ENCODE data around the gene C1orf159. TPM values are rescaled to one million over a fixed set of nuclear protein-coding genes. Genes with fewer than 3 reads are reported as not detected.

C1orf159 gene
- total RNA-seq, 1 donor: 14.5 TPM

DNA sequence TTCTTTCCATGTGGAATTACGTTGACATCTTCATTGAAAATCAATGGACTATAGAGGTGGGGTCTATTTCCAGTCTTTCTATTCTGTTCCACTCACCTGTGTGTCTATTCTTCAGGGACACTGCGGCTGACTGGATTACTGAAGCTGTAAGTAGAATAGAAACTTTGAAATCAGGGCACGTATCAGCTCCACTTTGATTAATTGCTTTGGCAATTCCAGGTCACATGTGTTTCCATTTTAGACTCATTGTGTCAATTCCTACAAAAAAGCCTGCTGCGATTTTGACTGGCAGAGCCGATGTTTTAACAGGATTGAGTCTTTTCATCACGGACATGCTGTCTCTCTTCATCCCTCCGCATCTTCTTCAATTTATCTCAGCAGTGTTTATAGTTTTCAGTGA, 20.9 kb downstream of the C1orf159 start:
- DNase-seq (ENCODE audit: low read depth in 2 of 3, low spot score in 2 of 3): no peak

DNA sequence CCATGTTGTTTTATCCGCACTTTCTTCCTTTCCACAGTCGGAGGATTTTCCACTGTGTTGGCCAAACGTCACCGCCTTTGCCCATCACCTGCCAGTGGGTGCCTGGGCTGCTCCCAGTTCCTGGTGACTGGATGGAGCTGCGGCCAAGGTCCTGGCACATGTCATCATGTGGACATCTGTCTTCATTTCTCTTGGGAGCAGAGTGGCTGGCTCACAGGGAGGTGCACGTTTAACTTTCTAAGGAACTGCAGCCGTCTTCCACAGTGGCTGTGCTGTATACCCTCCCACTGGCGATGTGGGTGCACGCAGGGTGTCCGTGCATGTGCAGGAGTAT, 22.3 kb downstream of the C1orf159 start:
- DNase-seq (ENCODE audit: low read depth in 2 of 3, low spot score in 2 of 3): no peak

DNA sequence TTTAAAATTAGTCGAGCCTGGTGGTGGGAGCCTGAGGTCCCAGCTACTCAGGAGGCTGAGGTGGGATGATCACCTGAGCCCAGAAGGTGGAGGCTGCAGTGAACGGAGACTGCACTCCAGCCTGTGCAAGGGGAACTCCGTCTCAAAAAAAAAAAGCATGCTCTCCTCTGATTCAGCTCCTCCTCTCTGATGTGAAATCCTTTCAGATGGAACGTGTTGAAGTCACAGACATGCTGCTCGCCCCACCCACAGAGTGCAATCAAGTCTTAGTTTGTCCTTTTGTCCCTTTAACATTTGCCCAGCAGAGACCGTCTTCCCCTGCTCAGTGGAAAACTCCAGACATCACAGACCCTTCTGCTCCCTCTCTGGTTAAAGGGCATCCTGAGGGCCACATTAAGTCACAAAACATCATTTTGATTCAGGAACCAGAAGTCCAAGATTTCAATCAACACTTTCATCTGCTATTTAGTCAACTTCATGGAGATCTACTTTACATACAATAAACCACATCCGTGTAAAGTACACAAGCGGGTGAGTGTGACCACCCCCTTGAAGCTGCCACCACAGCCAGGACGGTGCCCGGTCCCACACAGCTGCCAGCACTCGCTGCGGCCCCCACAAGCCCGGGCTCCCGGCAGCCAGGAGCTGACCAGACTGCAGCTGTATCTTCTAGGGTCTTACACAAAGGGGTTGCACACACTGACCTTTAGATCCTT, 22.8 kb downstream of the C1orf159 start:
- DNase-seq (ENCODE audit: low read depth in 2 of 3, low spot score in 2 of 3): no peak

GRCh38 chr1:1092149-1092855, 23.6 kb downstream of the C1orf159 start:
- no peak for DNase-seq (ENCODE audit: low read depth in 2 of 3, low spot score in 2 of 3)

DNA sequence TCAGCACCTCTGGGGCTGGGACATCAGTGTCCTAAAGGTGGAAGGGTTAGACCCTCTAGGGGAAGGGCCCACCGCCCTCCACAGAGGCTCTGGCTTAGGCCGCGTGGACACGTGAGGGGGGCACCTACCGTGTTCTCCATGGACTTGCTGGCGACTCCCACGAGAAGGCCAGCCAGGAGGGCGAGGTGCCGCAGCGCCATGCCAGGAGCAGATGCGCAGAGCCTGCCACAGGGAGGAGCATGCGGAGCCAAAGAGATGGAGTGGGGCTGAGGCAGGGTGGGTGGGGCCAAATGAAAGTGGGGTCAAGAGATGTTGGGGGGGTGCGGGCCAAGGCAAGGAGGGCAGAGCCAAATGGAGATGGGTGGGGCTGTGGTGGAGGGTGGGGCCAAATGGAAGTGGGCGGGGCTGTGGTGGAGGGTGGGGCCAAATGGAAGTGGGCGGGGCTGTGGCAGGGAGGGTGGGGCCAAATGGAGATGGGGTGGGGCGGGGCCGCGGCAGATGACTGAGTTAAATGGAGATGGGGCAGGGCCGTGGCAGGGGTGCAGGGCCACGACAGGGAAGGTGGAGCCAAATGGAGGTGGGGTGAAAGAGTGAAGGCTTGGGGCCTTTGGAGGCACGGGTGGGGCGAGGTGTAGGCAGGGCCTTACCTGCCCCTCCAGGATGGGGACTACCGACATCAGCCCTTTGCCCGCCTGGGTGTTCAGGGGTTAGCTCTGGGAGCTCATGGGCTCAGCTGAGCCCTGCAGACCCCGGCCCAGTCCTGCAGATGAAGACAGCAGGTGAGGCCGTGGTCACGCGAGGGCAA, 24.3 kb downstream of the C1orf159 start:
- no peak for DNase-seq (ENCODE audit: low read depth in 2 of 3, low spot score in 2 of 3)

GRCh38 chr1:1090424-1091343, 25.2 kb downstream of the C1orf159 start:
- DNase-seq (ENCODE audit: low read depth in 2 of 3, low spot score in 2 of 3): no peak

GRCh38 chr1:1089731-1090423, 26.0 kb downstream of the C1orf159 start:
- DNase-seq (ENCODE audit: low read depth in 2 of 3, low spot score in 2 of 3): no peak

- no peak for DNase-seq (ENCODE audit: low read depth in 2 of 3, low spot score in 2 of 3)
These were observed 26.8 kb downstream of the C1orf159 start for GRCh38 chr1:1088801-1089680.

DNA sequence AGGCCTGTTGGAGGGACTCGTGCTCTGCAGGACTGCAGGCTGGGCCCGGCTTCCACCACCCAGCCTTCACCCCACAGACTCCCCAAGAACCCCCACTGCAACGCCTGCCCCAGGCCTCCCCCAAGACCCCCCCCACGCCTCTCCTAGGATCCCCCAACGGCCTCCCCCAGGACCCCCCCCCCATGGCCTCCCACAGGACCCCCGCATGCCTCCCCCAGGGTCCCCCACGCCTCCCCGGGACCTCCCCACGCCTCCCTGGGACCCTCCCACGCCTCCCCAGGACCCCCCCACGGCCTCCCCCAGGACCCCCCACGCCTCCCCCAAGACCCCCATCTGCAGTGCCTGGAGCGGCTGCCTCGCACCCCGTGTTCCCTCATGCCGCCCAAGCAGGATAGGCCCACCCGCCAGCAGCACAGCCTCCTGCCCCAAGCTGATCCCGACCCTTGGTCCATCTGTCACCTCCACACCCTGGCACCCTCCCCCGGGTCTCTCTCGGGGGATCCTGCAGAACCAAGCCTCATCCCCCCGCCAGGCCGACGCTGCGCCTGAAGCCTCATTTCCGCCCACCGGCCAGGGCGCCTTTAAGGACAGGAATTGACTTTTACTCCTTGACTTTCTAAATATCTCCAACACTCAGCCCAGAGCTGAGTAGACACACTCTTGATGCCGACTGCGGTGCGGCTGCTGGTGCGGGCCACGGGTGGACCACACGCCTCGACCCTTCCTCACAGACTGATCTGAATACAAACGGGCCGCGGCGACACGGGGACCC, 27.7 kb downstream of the C1orf159 start:
- DNase-seq (ENCODE audit: low read depth in 2 of 3, low spot score in 2 of 3): no peak

DNA sequence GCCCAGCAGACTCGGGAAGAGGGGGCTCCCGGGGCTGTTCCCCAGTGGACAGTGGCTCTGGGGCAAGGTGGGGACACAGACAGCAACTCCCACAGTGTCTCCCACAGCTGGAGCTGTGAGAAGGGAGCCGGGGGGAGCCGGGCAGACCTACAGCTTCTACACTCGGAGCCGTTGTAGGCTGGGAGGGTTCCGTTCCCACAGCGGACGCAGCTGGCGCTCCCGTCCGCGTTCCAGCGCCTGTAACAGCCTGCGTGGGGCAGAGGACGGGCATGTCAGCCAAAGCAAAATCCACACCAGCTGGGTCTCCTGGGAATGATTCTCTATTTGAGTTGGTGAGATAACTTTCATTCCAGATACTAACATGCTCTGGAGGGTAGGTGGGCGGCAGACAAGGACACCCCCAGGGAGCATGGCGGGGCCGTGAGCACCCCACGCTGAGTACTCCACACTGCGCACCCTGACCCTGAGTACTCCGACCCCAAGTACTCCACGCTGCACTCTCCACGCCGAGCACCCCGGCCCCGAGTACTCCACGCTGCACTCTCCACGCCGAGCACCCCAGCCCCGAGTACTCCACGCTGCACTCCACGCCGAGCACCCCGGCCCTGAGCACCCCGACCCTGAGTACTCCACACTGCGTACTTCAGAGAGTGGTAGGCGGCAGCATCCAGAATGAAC, 28.4 kb downstream of the C1orf159 start:
- DNase-seq (ENCODE audit: low read depth in 2 of 3, low spot score in 2 of 3): no peak

DNA sequence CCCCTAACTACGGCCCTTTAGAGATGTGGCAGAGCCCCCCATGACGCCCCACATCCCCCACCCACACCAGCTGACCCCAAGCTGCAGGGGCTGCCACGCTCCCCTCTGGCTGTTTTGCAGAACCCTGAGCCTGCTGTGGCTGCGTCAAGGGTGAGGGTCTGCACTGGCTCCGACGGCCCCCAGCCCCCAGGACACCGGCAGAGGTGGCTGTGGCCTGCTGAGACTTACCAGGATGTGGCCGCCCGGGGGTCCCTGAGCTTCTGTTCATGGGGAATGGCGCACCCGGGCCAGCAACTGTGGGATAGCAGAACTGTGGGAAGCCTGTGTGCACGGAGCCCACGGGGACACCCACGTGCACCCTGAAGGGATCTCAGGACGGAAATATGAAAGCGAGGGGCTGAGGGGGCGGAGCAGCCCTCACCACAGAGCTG, 29.0 kb downstream of the C1orf159 start:
- DNase-seq (ENCODE audit: low read depth in 2 of 3, low spot score in 2 of 3): no peak

DNA sequence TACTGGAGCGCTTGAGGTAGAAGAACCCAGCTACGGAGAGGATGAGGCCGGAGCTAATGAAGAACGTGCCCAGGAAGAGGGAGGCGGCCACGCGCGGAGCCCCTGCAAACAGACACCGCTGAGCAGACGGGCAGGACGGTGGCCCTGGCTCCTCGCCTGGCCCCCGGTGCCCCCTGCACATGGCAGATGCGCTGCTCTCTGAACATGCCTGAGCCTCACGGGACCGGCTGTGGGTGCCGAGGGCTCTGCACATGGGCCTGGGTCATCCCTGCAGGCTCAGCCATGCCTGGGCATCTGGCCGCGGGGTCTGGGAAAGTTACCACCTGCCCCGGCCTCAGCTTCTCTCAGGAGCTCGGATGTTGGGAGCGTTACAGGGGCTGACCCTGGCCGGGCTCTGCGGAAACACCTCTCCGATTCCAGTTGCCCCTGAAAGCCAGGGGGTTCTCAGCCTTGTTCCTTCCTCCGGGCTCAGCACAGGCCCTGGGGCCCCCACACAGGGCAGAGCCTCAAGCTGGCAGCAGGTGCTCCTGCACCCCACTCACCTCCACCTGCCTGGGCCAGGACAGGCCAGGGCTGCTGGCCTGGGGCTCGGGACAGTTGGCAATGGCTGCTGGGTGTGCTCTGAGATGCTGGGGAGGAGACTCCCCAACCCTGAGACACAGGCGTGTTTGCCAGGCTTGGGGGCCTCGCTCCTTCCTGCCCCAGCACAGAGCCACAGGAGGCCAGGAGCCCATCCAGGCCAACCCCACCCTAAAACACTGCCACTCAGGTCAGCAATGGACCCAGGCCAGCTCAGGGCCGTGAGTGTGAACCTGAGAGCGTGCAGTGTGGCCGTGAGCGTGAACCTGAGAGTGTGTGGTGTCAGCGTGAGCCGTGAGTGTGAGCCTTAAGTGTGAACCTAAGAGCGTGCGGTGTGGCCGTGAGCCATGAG, 29.7 kb downstream of the C1orf159 start:
- DNase-seq (ENCODE audit: low read depth in 2 of 3, low spot score in 2 of 3): no peak

DNA sequence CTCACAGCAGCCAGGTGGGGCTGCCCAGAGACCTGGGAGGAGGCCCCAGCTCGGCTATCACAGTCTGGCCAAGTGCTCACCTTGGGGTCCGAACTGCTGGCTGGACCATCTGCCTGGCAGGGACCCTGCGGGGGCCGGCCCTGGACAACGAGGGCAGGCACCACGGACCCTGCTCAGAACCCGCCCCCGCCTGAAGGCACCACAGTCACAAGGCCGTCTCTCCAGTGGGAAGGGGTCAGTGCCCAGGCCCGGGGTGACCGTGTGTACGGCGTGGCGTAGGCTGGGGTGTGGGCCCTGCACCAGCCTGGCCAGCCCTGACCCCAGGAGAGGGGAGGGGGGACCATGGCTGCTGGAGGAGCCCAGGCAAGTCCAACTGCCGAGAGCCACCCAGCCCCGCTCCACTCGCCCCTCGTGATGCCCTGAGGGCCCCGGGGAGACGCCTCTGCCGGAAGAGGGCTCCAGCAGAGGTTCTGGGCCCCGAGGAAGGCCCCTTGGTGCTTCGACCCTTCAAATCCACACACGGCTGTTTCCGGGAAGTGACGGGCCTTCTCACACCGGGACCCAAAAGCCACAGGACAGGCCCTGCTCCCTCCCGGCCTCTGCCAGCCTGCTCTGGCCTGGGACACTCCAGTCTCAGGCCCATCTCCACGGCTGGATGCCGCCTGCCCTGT, 30.6 kb downstream of the C1orf159 start:
- DNase-seq (ENCODE audit: low read depth in 2 of 3, low spot score in 2 of 3): no peak

- no peak for DNase-seq (ENCODE audit: low read depth in 2 of 3, low spot score in 2 of 3)
These were observed 31.3 kb downstream of the C1orf159 start for GRCh38 chr1:1084372-1085170.

All from hematopoietic multipotent progenitor cell (in vitro differentiated cells).